ENCODE measurements around the gene FAXDC2.

DNA sequence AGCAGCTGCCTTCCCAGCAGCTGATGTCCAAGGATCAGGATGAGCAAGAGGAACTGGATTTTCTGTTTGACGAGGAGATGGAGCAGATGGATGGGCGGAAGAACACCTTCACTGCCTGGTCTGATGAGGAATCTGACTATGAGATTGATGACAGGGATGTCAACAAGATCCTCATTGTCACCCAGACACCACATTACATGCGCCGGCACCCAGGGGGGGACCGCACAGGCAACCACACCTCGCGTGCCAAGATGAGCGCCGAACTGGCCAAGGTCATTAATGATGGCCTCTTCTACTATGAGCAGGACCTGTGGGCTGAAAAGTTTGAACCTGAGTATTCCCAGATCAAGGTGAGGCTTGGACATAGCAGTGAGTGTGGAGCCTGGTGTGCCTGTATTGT is 48.4 kb downstream of the FAXDC2 start:
- TF ChIP-seq, protein P1, sequence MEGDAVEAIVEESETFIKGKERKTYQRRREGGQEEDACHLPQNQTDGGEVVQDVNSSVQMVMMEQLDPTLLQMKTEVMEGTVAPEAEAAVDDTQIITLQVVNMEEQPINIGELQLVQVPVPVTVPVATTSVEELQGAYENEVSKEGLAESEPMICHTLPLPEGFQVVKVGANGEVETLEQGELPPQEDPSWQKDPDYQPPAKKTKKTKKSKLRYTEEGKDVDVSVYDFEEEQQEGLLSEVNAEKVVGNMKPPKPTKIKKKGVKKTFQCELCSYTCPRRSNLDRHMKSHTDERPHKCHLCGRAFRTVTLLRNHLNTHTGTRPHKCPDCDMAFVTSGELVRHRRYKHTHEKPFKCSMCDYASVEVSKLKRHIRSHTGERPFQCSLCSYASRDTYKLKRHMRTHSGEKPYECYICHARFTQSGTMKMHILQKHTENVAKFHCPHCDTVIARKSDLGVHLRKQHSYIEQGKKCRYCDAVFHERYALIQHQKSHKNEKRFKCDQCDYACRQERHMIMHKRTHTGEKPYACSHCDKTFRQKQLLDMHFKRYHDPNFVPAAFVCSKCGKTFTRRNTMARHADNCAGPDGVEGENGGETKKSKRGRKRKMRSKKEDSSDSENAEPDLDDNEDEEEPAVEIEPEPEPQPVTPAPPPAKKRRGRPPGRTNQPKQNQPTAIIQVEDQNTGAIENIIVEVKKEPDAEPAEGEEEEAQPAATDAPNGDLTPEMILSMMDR (IDR thresholded peaks at IDR 0.05; ENCODE audit: low read depth, low read length, poor library complexity, severe bottlenecking) = no peak
- no peak for TF ChIP-seq EZH2phosphoT487 (IDR thresholded peaks at IDR 0.05; ENCODE audit: borderline replicate concordance, low read length)
